ENCODE data around the gene NISCH. TPM values are rescaled to one million over a fixed set of nuclear protein-coding genes. Genes with fewer than 3 reads are reported as not detected.

The NISCH gene
- total and polyA plus RNA-seq, 2 donors (not counting 1 experiment from before 2014, with no cell fraction given) = 31.1 to 69.9 TPM

DNA sequence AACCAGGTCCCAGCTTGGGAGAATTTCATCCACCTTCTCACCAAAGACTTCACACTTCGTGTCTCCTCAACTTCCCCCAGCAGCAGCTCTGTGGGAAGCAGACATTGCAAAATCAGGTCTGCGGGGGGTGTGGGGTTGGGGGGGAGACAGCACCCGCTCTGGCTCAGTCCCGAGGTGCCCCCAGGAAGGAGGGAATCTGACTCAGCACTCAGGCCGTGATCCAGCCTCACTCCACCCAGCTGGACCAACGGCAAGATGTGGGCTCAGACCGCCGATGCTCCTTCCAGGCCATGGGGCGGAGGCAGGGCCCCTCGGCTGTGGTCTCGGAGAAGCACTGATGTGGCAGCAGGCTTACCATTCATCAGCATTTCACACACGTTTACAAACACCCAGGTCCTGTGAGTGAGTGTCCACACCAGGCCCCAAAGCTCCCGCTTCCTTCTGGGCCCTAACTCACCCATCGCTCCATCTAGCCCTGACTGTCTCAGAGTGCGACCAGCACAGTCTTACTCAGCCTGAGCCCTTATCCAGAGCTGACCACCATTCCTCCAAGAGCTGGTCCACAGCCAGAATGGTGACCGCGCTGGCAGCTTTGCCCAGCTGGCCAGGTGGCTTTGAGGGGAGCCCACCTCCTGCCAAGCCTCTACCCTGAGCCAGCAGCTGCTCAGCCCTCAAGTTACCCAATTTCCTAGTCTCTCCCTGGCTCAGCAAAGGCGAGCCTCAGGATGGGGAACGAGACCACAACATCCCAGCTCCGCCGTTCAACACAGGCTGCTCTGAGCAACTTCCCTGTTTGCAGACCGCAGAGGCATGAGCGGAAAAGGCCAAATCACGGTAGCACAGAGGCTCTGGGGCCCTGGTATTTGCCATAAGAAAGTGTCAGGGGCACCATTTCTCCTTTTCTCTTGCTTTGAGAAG is 43.0 kb downstream of the NISCH start:
- no peak overlapping the region for H3K4me3 ChIP-seq (replicated peaks in 1 of 4; ENCODE audit: control extremely low read depth in 1 of 4, insufficient read depth in 1 of 4, low read depth in 3 of 4, low read length in 4 of 4)
- no peaks in the 10 kb centered on the region for H3K79me2 ChIP-seq (ENCODE audit: control insufficient read depth, insufficient read depth, low read length)
- DNase-seq (ENCODE audit: low read depth in 2 of 2) = peak; percentile 85 to 92
- H2AFZ ChIP-seq (ENCODE audit: low read length) = no peak overlapping the region
- TF ChIP-seq CTCF (conservative IDR thresholded peaks at IDR 0.05 in 1 of 2, IDR thresholded peaks at IDR 0.05 in 1 of 2; ENCODE audit: low read depth in 1 of 2, low read length in 2 of 2) (no peak), EZH2 (IDR thresholded peaks at IDR 0.05; ENCODE audit: low read length, missing control alignments) (no peak)
- no peaks in the 10 kb centered on the region for H3K27me3 ChIP-seq (ENCODE audit: control insufficient read depth, insufficient read depth, low read length)
- H3K27ac ChIP-seq (ENCODE audit: insufficient read depth, low read length) = no peak overlapping the region
- no peaks in the 10 kb centered on the region for H3K9me3 ChIP-seq (ENCODE audit: control insufficient read depth, insufficient read depth, low read depth, low read length)
- no peak overlapping the region for H3K9ac ChIP-seq (ENCODE audit: insufficient read depth, low read length)
- H3K36me3 ChIP-seq (ENCODE audit: control insufficient read depth, insufficient read depth, low read length) = no peaks in the 10 kb centered on the region
- no peaks in the 10 kb centered on the region for H4K20me1 ChIP-seq (ENCODE audit: control insufficient read depth, extremely low read depth, insufficient read depth, low read length)
- peak overlapping the region; percentile 23 for H3K4me2 ChIP-seq (ENCODE audit: extremely low read depth, insufficient read depth, low read length)
- peaks cover 8% of the 10 kb centered on the region for H3K4me1 ChIP-seq (ENCODE audit: control insufficient read depth, extremely low read depth, insufficient read depth, low read length)

GRCh38 chr3:52501046-52501445 is 45.6 kb downstream of the NISCH start:
- H3K36me3 ChIP-seq (ENCODE audit: control insufficient read depth, insufficient read depth, low read length) = no peaks in the 10 kb centered on the region
- H3K4me3 ChIP-seq (replicated peaks in 1 of 4; ENCODE audit: control extremely low read depth in 1 of 4, insufficient read depth in 1 of 4, low read depth in 3 of 4, low read length in 4 of 4) = no peak overlapping the region
- no peak overlapping the region for H3K4me2 ChIP-seq (ENCODE audit: extremely low read depth, insufficient read depth, low read length)
- H3K9me3 ChIP-seq (ENCODE audit: control insufficient read depth, insufficient read depth, low read depth, low read length) = no peaks in the 10 kb centered on the region
- TF ChIP-seq CTCF (conservative IDR thresholded peaks at IDR 0.05 in 1 of 2, IDR thresholded peaks at IDR 0.05 in 1 of 2; ENCODE audit: low read depth in 1 of 2, low read length in 2 of 2) (no peak), EZH2 (IDR thresholded peaks at IDR 0.05; ENCODE audit: low read length, missing control alignments) (no peak)
- peaks cover 2% of the 10 kb centered on the region for H3K4me1 ChIP-seq (ENCODE audit: control insufficient read depth, extremely low read depth, insufficient read depth, low read length)
- no peak overlapping the region for H3K27ac ChIP-seq (ENCODE audit: insufficient read depth, low read length)
- no peak overlapping the region for H3K9ac ChIP-seq (ENCODE audit: insufficient read depth, low read length)
- H2AFZ ChIP-seq (ENCODE audit: low read length) = no peak overlapping the region
- H3K79me2 ChIP-seq (ENCODE audit: control insufficient read depth, insufficient read depth, low read length) = no peaks in the 10 kb centered on the region
- no peaks in the 10 kb centered on the region for H3K27me3 ChIP-seq (ENCODE audit: control insufficient read depth, insufficient read depth, low read length)
- H4K20me1 ChIP-seq (ENCODE audit: control insufficient read depth, extremely low read depth, insufficient read depth, low read length) = no peaks in the 10 kb centered on the region
- DNase-seq (ENCODE audit: low read depth in 2 of 2) = no peak

DNA sequence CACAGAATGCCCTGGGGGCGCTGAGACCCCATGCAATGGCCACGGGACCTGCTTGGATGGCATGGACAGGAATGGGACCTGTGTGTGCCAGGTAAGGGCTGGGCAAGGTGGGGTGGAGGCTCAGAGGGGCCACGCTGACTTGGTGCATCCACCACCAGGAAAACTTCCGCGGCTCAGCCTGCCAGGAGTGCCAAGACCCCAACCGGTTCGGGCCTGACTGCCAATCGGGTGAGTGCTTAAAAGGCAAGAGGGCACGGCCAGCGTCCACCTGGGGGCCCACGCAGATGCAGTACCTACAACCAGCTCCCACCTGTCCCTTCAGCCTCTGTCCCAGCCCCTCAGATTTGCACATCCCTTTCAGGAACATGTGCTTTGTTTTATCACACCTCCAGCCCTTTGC is 46.6 kb downstream of the NISCH start:
- TF ChIP-seq EZH2 (IDR thresholded peaks at IDR 0.05; ENCODE audit: low read length, missing control alignments) = no peak
- no peak for TF ChIP-seq CTCF (conservative IDR thresholded peaks at IDR 0.05 in 1 of 2, IDR thresholded peaks at IDR 0.05 in 1 of 2; ENCODE audit: low read depth in 1 of 2, low read length in 2 of 2)
- no peaks in the 10 kb centered on the region for H4K20me1 ChIP-seq (ENCODE audit: control insufficient read depth, extremely low read depth, insufficient read depth, low read length)
- no peak overlapping the region for H2AFZ ChIP-seq (ENCODE audit: low read length)
- H3K36me3 ChIP-seq (ENCODE audit: control insufficient read depth, insufficient read depth, low read length) = no peaks in the 10 kb centered on the region
- DNase-seq (ENCODE audit: low read depth in 2 of 2) = no peak
- no peaks in the 10 kb centered on the region for H3K79me2 ChIP-seq (ENCODE audit: control insufficient read depth, insufficient read depth, low read length)
- no peak overlapping the region for H3K4me3 ChIP-seq (replicated peaks in 1 of 4; ENCODE audit: control extremely low read depth in 1 of 4, insufficient read depth in 1 of 4, low read depth in 3 of 4, low read length in 4 of 4)
- no peaks in the 10 kb centered on the region for H3K9me3 ChIP-seq (ENCODE audit: control insufficient read depth, insufficient read depth, low read depth, low read length)
- no peak overlapping the region for H3K9ac ChIP-seq (ENCODE audit: insufficient read depth, low read length)
- H3K27ac ChIP-seq (ENCODE audit: insufficient read depth, low read length) = no peak overlapping the region
- peaks cover 2% of the 10 kb centered on the region for H3K4me1 ChIP-seq (ENCODE audit: control insufficient read depth, extremely low read depth, insufficient read depth, low read length)
- no peaks in the 10 kb centered on the region for H3K27me3 ChIP-seq (ENCODE audit: control insufficient read depth, insufficient read depth, low read length)
- H3K4me2 ChIP-seq (ENCODE audit: extremely low read depth, insufficient read depth, low read length) = no peak overlapping the region
